Measurements from ENCODE around the gene PIP5K1B.

- no peak for TF ChIP-seq CTCF (IDR thresholded peaks at IDR 0.05; ENCODE audit: low read length)
- no peak for TF ChIP-seq EZH2phosphoT487 (IDR thresholded peaks at IDR 0.05; ENCODE audit: low read length)
- TF ChIP-seq EZH2 (optimal IDR thresholded peaks at IDR 0.05; ENCODE audit: low read depth, low read length), result no peak
Observed at GRCh38 chr9:68981789-68982188, 276.7 kb downstream of the PIP5K1B start.

All from MM.1S (cell line).